ENCODE measurements around the gene SLC6A4. TPM values are rescaled to one million over a fixed set of nuclear protein-coding genes. Genes with fewer than 3 reads are reported as not detected.

SLC6A4 gene
- total and polyA plus RNA-seq, 2 of the 8 experiments (the other 6 are each of a cell fraction or from before 2014, with no cell fraction given), result 0.09 to 0.33 TPM

GRCh38 chr17:30226878-30227277 is 8.6 kb downstream of the SLC6A4 start:
- CTCF ChIA-PET (ENCODE audit: partially characterized antibody), result no interaction called here
- Histone ChIP-seq H3K4ac (replicated peaks; ENCODE audit: insufficient read length, low read depth, low read length) (no peak overlapping the region), H2BK15ac (ENCODE audit: low read length) (no peak overlapping the region), H3K18ac (ENCODE audit: extremely low read depth, low read length) (no peak overlapping the region), H3K9ac (replicated peaks in 1 of 4; ENCODE audit: extremely low read depth in 1 of 4, low read depth in 3 of 4, low read length in 3 of 4) (no peak overlapping the region), H3K56ac (replicated peaks; ENCODE audit: insufficient read length, low read depth, low read length) (no peak overlapping the region), H3K14ac (ENCODE audit: insufficient read length) (no peak overlapping the region), H4K20me1 (replicated peaks in 1 of 2; ENCODE audit: control insufficient read depth in 1 of 2, insufficient read depth in 2 of 2, low read length in 2 of 2) (no peaks in the 10 kb centered on the region), H3K27ac (ENCODE audit: low read depth, low read length) (no peak overlapping the region), H2BK20ac (ENCODE audit: low read length) (no peak overlapping the region), H3K4me1 (replicated peaks in 1 of 4; ENCODE audit: control insufficient read depth in 3 of 4, insufficient read depth in 4 of 4, low read length in 3 of 4) (peaks cover 0 to 2% (median 0%) of the 10 kb centered on the region in 4 experiments; a peak in 2 of 7 replicates), H3K79me2 (ENCODE audit: control insufficient read depth in 1 of 2, insufficient read depth in 2 of 2, low read length in 2 of 2) (no peaks in the 10 kb centered on the region), H2BK120ac (replicated peaks; ENCODE audit: low read depth, low read length) (no peak overlapping the region), H2AK5ac (ENCODE audit: low read depth, low read length) (no peak overlapping the region), H3K4me3 (ENCODE audit: extremely low read depth in 1 of 4, insufficient read depth in 2 of 4, low read depth in 3 of 4, low read length in 4 of 4) (no peak overlapping the region), H3K9me3 (ENCODE audit: insufficient read depth in 2 of 2, low read depth in 1 of 2, low read length in 1 of 2) (no peaks in the 10 kb centered on the region), H2BK5ac (ENCODE audit: low read depth, low read length) (no peak overlapping the region), H4K5ac (ENCODE audit: insufficient read length, low read depth, low read length) (no peak overlapping the region), H3K36me3 (ENCODE audit: control insufficient read depth in 2 of 4, insufficient read depth in 4 of 4, low read length in 3 of 4) (no peaks in the 10 kb centered on the region), H4K91ac (replicated peaks; ENCODE audit: insufficient read length, low read length) (no peak overlapping the region), H2BK12ac (ENCODE audit: low read depth, low read length) (no peak overlapping the region), H3K27me3 (replicated peaks in 1 of 4; ENCODE audit: control insufficient read depth in 3 of 4, extremely low read depth in 1 of 4, insufficient read depth in 3 of 4, low read length in 3 of 4) (no peaks in the 10 kb centered on the region), H3K79me1 (ENCODE audit: low read depth, low read length) (no peaks in the 10 kb centered on the region), H4K8ac (ENCODE audit: extremely low read depth, insufficient read depth, low read length) (no peak overlapping the region), H3K23ac (ENCODE audit: insufficient read length) (no peak overlapping the region), H3K4me2 (ENCODE audit: insufficient read depth in 1 of 2, low read depth in 2 of 2, low read length in 2 of 2) (no peak overlapping the region), H2AFZ (ENCODE audit: low read length) (no peak overlapping the region), H3K23me2 (ENCODE audit: low read depth, low read length) (no peaks in the 10 kb centered on the region)
- POLR2A ChIA-PET (ENCODE audit: partially characterized antibody), result no interaction called here
- FAIRE-seq, result no peak
- 91% methylated on average over 10 of the region's 10 CpGs; no CpG with 5 or more reads in 1 of the 2 experiments for WGBS, 2 experiments (ENCODE audit: extremely low coverage in 1 of 2, insufficient coverage in 1 of 2, insufficient read length in 1 of 2, insufficient replicate concordance in 2 of 2, low coverage in 1 of 2, low lambda C conversion rate in 2 of 2, missing lambda C conversion rate in 1 of 2)
- TF ChIP-seq SIN3A (conservative IDR thresholded peaks at IDR 0.05 in 1 of 2, IDR thresholded peaks at IDR 0.05 in 1 of 2; ENCODE audit: low read depth in 1 of 2, low read length in 2 of 2), result no peak
- TF ChIP-seq PHF8 (conservative IDR thresholded peaks at IDR 0.05; ENCODE audit: low read depth, low read length), result no peak
- no peak for TF ChIP-seq CEBPB (IDR thresholded peaks at IDR 0.05; ENCODE audit: low read depth, low read length)
- TF ChIP-seq POU5F1 (IDR thresholded peaks at IDR 0.05; ENCODE audit: low read depth, low read length), result no peak
- TF ChIP-seq FOSL1 (IDR thresholded peaks at IDR 0.05; ENCODE audit: insufficient read depth, low read depth, low read length), result no peak
- TF ChIP-seq TBP (IDR thresholded peaks at IDR 0.05; ENCODE audit: low read depth, low read length), result no peak
- no peak for DNase-seq (ENCODE audit: low read depth in 1 of 2, low spot score in 2 of 2)

Measured in H1 (cell line).